H1 (cell line): ENCODE measurements around the gene NR2F2. TPM values are rescaled to one million over a fixed set of nuclear protein-coding genes. Genes with fewer than 3 reads are reported as not detected.

ENCODE experiments used
- CTCF ChIA-PET: fragments of 300-600 bp; sonication (Branson Sonifier 250); formaldehyde crosslinking; loops from one replicate; lab custom pipeline; 2021; ENCODE audit not compliant: partially characterized antibody; lab: Charles Lee
- POLR2A ChIA-PET: fragments of 300-600 bp; sonication (Branson Sonifier 250); formaldehyde crosslinking; loops from one replicate; lab custom pipeline; 2021; ENCODE audit warnings: inconsistent platforms; ENCODE audit not compliant: partially characterized antibody; lab: Charles Lee
- DNase-seq, 2 experiments: peaks; one replicate each; pipeline versions ENCODE4 v3.0.0 to v3.0.0-alpha.2; 2010 to 2022; ENCODE audit warnings: low spot score in 2 of 2, low read depth in 1 of 2, mixed read lengths in 1 of 2
- FAIRE-seq: peaks from 2 replicates; lab custom pipeline; 2011; peaks lifted over from hg19 to GRCh38; lab: Jason Lieb, UNC
- H2AFZ ChIP-seq: 2 replicates; pipeline ENCODE4 v1.8.1; 2012; ENCODE audit warnings: low read length, inconsistent platforms
- H2AK5ac ChIP-seq: 2 replicates; pipeline ENCODE4 v1.6.1; 2013; ENCODE audit warnings: low read depth, low read length
- H2BK120ac ChIP-seq: replicated peaks from 2 replicates; pipeline ENCODE3; 2013; ENCODE audit warnings: low read depth, low read length, inconsistent platforms
- H2BK12ac ChIP-seq: 2 replicates; pipeline ENCODE4 v1.6.1; 2013; ENCODE audit warnings: low read depth, low read length
- H2BK15ac ChIP-seq: 2 replicates; pipeline ENCODE4 v1.6.1; 2013; ENCODE audit warnings: low read length
- H2BK20ac ChIP-seq: 2 replicates; pipeline ENCODE4 v1.6.1; 2013; ENCODE audit warnings: low read length
- H2BK5ac ChIP-seq: 2 replicates; pipeline ENCODE4 v1.6.1; 2013; ENCODE audit warnings: low read depth, low read length
- H3K14ac ChIP-seq: 2 replicates; pipeline ENCODE4 v1.6.1; 2013; ENCODE audit warnings: inconsistent platforms; ENCODE audit not compliant: insufficient read length
- H3K18ac ChIP-seq: 2 replicates; pipeline ENCODE4 v1.6.1; 2013; ENCODE audit warnings: low read length; ENCODE audit errors: extremely low read depth
- H3K23ac ChIP-seq: 2 replicates; pipeline ENCODE4 v1.6.1; 2013; ENCODE audit warnings: inconsistent platforms; ENCODE audit not compliant: insufficient read length
- H3K23me2 ChIP-seq: 2 replicates; pipeline ENCODE4 v1.6.1; 2013; ENCODE audit warnings: low read depth, low read length
- H3K27ac ChIP-seq: 2 replicates; pipeline ENCODE4 v1.6.1; 2011; ENCODE audit warnings: low read depth, low read length, inconsistent platforms
- H3K27me3 ChIP-seq, 4 experiments: replicated peaks in 1 of 4; 1 replicate in 1 of 4; 2 replicates in 3 of 4; pipeline versions ENCODE4 v1.6.1 to v1.8.1; 2011 to 2013; ENCODE audit warnings: low read length in 3 of 4, mild to moderate bottlenecking in 3 of 4, inconsistent platforms in 2 of 4, mixed read lengths in 2 of 4, moderate library complexity in 1 of 4; ENCODE audit not compliant: control insufficient read depth in 3 of 4, insufficient read depth in 3 of 4; ENCODE audit errors: extremely low read depth in 1 of 4
- H3K36me3 ChIP-seq, 4 experiments: 2 replicates each; pipeline versions ENCODE4 v1.6.1 to v1.8.1; 2011 to 2013; ENCODE audit warnings: mild to moderate bottlenecking in 4 of 4, low read length in 3 of 4, moderate library complexity in 2 of 4, control low read depth in 1 of 4, inconsistent platforms in 1 of 4; ENCODE audit not compliant: insufficient read depth in 4 of 4, control insufficient read depth in 2 of 4
- H3K4ac ChIP-seq: replicated peaks from 2 replicates; pipeline ENCODE3; 2013; ENCODE audit warnings: low read length, low read depth, mixed read lengths, inconsistent platforms; ENCODE audit not compliant: insufficient read length
- H3K4me1 ChIP-seq, 4 experiments: replicated peaks in 1 of 4; 1 replicate in 1 of 4; 2 replicates in 3 of 4; pipeline versions ENCODE4 v1.6.1 to v1.8.1; 2011 to 2013; ENCODE audit warnings: low read length in 3 of 4, inconsistent platforms in 2 of 4, mixed read lengths in 1 of 4; ENCODE audit not compliant: insufficient read depth in 4 of 4, control insufficient read depth in 3 of 4
- H3K4me2 ChIP-seq, 2 experiments: 2 replicates each; pipeline versions ENCODE4 v1.6.1 to v1.8.1; 2011 to 2013; ENCODE audit warnings: low read depth in 2 of 2, low read length in 2 of 2, control low read depth in 1 of 2, inconsistent platforms in 1 of 2, mild to moderate bottlenecking in 1 of 2; ENCODE audit not compliant: insufficient read depth in 1 of 2
- H3K4me3 ChIP-seq, 4 experiments: fragments of 200-600, 300-600 bp in 1 of 4; sonication (generic), shearing (Covaris generic), sonication (Bioruptor Twin) in 1 of 4; 2 replicates each; pipeline versions ENCODE4 v1.5.1 to v1.8.1; 2011 to 2016; ENCODE audit warnings: low read length in 4 of 4, low read depth in 3 of 4, control low read depth in 2 of 4, inconsistent platforms in 2 of 4, mild to moderate bottlenecking in 2 of 4, mixed read lengths in 1 of 4, moderate library complexity in 1 of 4; ENCODE audit not compliant: insufficient read depth in 2 of 4; ENCODE audit errors: extremely low read depth in 1 of 4
- H3K56ac ChIP-seq: replicated peaks from 2 replicates; pipeline ENCODE3; 2013; ENCODE audit warnings: low read depth, mild to moderate bottlenecking, mixed read lengths, low read length, inconsistent platforms; ENCODE audit not compliant: insufficient read length
- H3K79me1 ChIP-seq: 2 replicates; pipeline ENCODE4 v1.6.1; 2013; ENCODE audit warnings: low read depth, low read length, control low read depth
- H3K79me2 ChIP-seq, 2 experiments: 2 replicates each; pipeline versions ENCODE4 v1.6.1 to v1.8.1; 2012 to 2013; ENCODE audit warnings: low read length in 2 of 2, mild to moderate bottlenecking in 2 of 2, inconsistent platforms in 1 of 2; ENCODE audit not compliant: insufficient read depth in 2 of 2, control insufficient read depth in 1 of 2
- H3K9ac ChIP-seq, 4 experiments: replicated peaks in 1 of 4; 1 replicate in 1 of 4; 2 replicates in 3 of 4; pipeline versions ENCODE4 v1.6.1 to v1.8.1; 2011 to 2013; ENCODE audit warnings: low read depth in 3 of 4, low read length in 3 of 4, control low read depth in 2 of 4, mild to moderate bottlenecking in 2 of 4, moderate library complexity in 2 of 4, inconsistent platforms in 1 of 4; ENCODE audit errors: extremely low read depth in 1 of 4
- H3K9me3 ChIP-seq, 2 experiments: 2 replicates each; pipeline versions ENCODE4 v1.6.1 to v1.8.1; 2012 to 2013; ENCODE audit warnings: mild to moderate bottlenecking in 2 of 2, moderate library complexity in 2 of 2, control low read depth in 1 of 2, inconsistent platforms in 1 of 2, low read depth in 1 of 2, low read length in 1 of 2, mixed read lengths in 1 of 2; ENCODE audit not compliant: insufficient read depth in 2 of 2
- H4K20me1 ChIP-seq, 2 experiments: replicated peaks in 1 of 2; 2 replicates each; pipeline versions ENCODE3 to v1.8.1; 2011 to 2013; ENCODE audit warnings: inconsistent platforms in 2 of 2, low read length in 2 of 2, mild to moderate bottlenecking in 1 of 2; ENCODE audit not compliant: insufficient read depth in 2 of 2, control insufficient read depth in 1 of 2
- H4K5ac ChIP-seq: 2 replicates; pipeline ENCODE4 v1.6.1; 2013; ENCODE audit warnings: low read length, low read depth, mixed read lengths, inconsistent platforms; ENCODE audit not compliant: insufficient read length
- H4K8ac ChIP-seq: 2 replicates; pipeline ENCODE4 v1.8.0; 2013; ENCODE audit warnings: mild to moderate bottlenecking, moderate library complexity, low read length, inconsistent platforms; ENCODE audit not compliant: insufficient read depth; ENCODE audit errors: extremely low read depth
- H4K91ac ChIP-seq: replicated peaks from 2 replicates; pipeline ENCODE3; 2013; ENCODE audit warnings: low read length, mixed read lengths, inconsistent platforms; ENCODE audit not compliant: insufficient read length
- CBX8 ChIP-seq: fragments of 300-800, 300-1000 bp; sonication (generic); IDR thresholded peaks from 2 replicates; pipeline ENCODE4 v1.7.1; 2016; ENCODE audit warnings: low read depth, low read length, borderline replicate concordance
- CTBP2 ChIP-seq: IDR thresholded peaks from 2 replicates; pipeline ENCODE4 v1.7.0; 2011; ENCODE audit warnings: borderline replicate concordance, mild to moderate bottlenecking, moderate library complexity, mixed read lengths, low read length; ENCODE audit not compliant: insufficient read depth, insufficient read length
- EZH2 ChIP-seq: fragments of 200-600 bp; sonication (generic); IDR thresholded peaks from 2 replicates; pipeline ENCODE4 v1.7.1; 2012; ENCODE audit warnings: low read depth, mild to moderate bottlenecking, moderate library complexity, low read length, inconsistent platforms; ENCODE audit not compliant: severe bottlenecking
- JUN ChIP-seq: IDR thresholded peaks from 2 replicates; pipeline ENCODE4 v1.6.1; 2011; ENCODE audit warnings: low read depth, mild to moderate bottlenecking, improper control_type of control experiment, low read length
- POLR2A ChIP-seq, 2 experiments: IDR thresholded peaks; 1 replicate in 1 of 2; 2 replicates in 1 of 2; pipeline ENCODE4 v1.6.1; 2011; ENCODE audit warnings: low read depth in 2 of 2, low read length in 2 of 2, mild to moderate bottlenecking in 2 of 2; ENCODE audit errors: control extremely low read depth in 1 of 2
- POU5F1 ChIP-seq: IDR thresholded peaks from 2 replicates; pipeline ENCODE4 v1.6.1; 2011; ENCODE audit warnings: low read depth, mild to moderate bottlenecking, low read length, moderate library complexity
- RAD21 ChIP-seq, 2 experiments: IDR thresholded peaks in 1 of 2; conservative IDR thresholded peaks in 1 of 2; 2 replicates each; pipeline ENCODE4 v1.6.1; 2011; ENCODE audit warnings: low read depth in 2 of 2, low read length in 2 of 2, improper control_type of control experiment in 1 of 2, inconsistent platforms in 1 of 2, mild to moderate bottlenecking in 1 of 2, moderate library complexity in 1 of 2
- RNF2 ChIP-seq: fragments of 200-900, 300-1000 bp; sonication (generic); IDR thresholded peaks from 2 replicates; pipeline ENCODE4 v1.7.1; 2016; ENCODE audit warnings: borderline replicate concordance, low read depth, mild to moderate bottlenecking, antibody characterized with exemption, low read length; ENCODE audit not compliant: poor library complexity, severe bottlenecking; ENCODE audit errors: missing control alignments
- SUZ12 ChIP-seq: fragments of 200-600 bp; sonication (generic); IDR thresholded peaks from 2 replicates; pipeline ENCODE4 v1.6.1; 2012; ENCODE audit warnings: mild to moderate bottlenecking, inconsistent platforms, low read length, moderate library complexity, mixed read lengths
- TCF12 ChIP-seq: IDR thresholded peaks from 2 replicates; pipeline ENCODE4 v1.6.1; 2011; ENCODE audit warnings: low read depth, mild to moderate bottlenecking, low read length
- WGBS, 2 experiments: shearing (Covaris generic) in 1 of 2; methylation state at CpG; one replicate each; pipeline versions ENCODE4 v1.1.6 to v1.1.7; 2013 to 2015; ENCODE audit warnings: low lambda C conversion rate in 2 of 2, mixed read lengths in 2 of 2, inconsistent platforms in 1 of 2, low coverage in 1 of 2, missing lambda C conversion rate in 1 of 2; ENCODE audit not compliant: insufficient replicate concordance in 2 of 2, insufficient coverage in 1 of 2, insufficient read length in 1 of 2; ENCODE audit errors: extremely low coverage in 1 of 2, missing lambda C conversion rate in 1 of 2; 5-methylcytosine and 5-hydroxymethylcytosine counted together
- polyA plus RNA-seq, 7 experiments: library from polyadenylated mRNA; depleted of rRNA in 3 of 7; stranded (reverse) in 5 of 7; unstranded in 2 of 7; fragments of >200 nt in 5 of 7; fragments of 200-250 nt in 2 of 7; gene quantifications; 1 replicate in 5 of 7; 2 replicates in 1 of 7; 4 replicates in 1 of 7; pipeline versions ENCODE4 v1.2.1 to v1.2.3, GENCODE V29; 2011 to 2013; ENCODE audit warnings: missing spikeins in 2 of 7, mixed read lengths in 2 of 7
- total RNA-seq: library from RNA; stranded (reverse); fragmentation: NEBNext Ultra II Directional; extraction: Animal tissue kit (Norgen Biotek cat#: 25700); gene quantifications from 2 replicates; pipeline ENCODE4 v1.2.1, GENCODE V29; 2021

Gene NR2F2
- total and polyA plus RNA-seq, 2 of the 8 experiments (the other 6 are each of a cell fraction or from before 2014, with no cell fraction given) = 0.03 TPM; not detected in 1

DNA sequence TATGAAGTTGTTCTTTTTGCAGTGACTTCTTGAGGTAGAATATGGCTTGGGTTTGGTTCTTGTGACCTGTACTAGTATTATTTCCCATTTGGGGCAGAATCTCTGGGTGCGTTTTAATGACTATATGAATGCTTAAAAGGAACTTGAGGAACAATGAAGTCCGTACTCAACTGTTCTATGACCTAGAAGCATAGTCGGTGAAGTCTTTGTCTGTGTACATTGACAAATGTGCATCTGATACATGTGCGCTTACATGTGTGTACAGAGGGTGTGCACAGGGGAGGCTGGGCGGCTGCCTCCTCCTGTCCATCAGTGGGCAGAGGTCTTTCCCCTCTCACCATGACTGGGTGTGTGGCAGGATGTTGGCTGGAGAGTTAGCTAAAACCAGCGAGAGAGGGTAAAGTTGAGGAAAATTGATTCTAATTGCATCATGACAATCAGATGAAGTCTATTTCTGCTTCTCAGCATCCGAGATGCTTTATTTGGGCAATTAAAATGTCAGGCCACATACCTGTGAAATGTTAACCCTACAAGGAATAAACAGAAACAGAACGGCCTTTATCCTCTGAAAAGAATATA lies 1.0 kb upstream of the NR2F2 start:
- Histone ChIP-seq H2BK15ac (no peak overlapping the region), H2AFZ (no peak overlapping the region), H2AK5ac (no peak overlapping the region), H3K18ac (no peak overlapping the region), H3K4me2 (peak overlapping the region; percentile 66 to 77), H2BK5ac (no peak overlapping the region), H3K27ac (no peak overlapping the region), H3K36me3 (peaks cover 0 to 3% (median 0%) of the 10 kb centered on the region in 4 experiments; a peak in 1 of 8 replicates), H3K79me2 (no peaks in the 10 kb centered on the region), H4K20me1 (peaks cover 0 to 19% of the 10 kb centered on the region in 2 experiments), H4K91ac (no peak overlapping the region), H4K5ac (no peak overlapping the region), H3K23me2 (peaks cover 4% of the 10 kb centered on the region; the same call in 1 of the 2 replicates), H2BK12ac (peak overlapping the region; percentile 52; the same call in 1 of the 2 replicates), H3K79me1 (no peaks in the 10 kb centered on the region), H2BK120ac (no peak overlapping the region), H3K4ac (no peak overlapping the region), H3K4me1 (peaks cover 10 to 37% (median 25%) of the 10 kb centered on the region in 4 experiments), H3K14ac (no peak overlapping the region), H4K8ac (no peak overlapping the region), H3K23ac (no peak overlapping the region), H3K56ac (no peak overlapping the region), H3K9ac (no peak overlapping the region), H3K27me3 (peaks cover 71 to 94% (median 87%) of the 10 kb centered on the region in 4 experiments), H3K9me3 (no peaks in the 10 kb centered on the region; a peak in 1 of 4 replicates), H3K4me3 (peak overlapping the region in 3 of 4 experiments; percentile 42 to 64 (median 46); a peak in 6 of 8 replicates), H2BK20ac (no peak overlapping the region)
- ChIA-PET POLR2A (interaction anchor here (1.6 kb wide), 1 partner anchor 12 kb away, joined by 6 read pairs; no protein-coding TSS in a partner anchor), CTCF (interaction anchor here (0.7 to 4.4 kb wide), 4 partner anchors 12 to 42 kb away, joined by 3 to 59 read pairs (median 14); no protein-coding TSS in a partner anchor)
- DNase-seq (no peak), FAIRE-seq (no peak)
- 16% methylated on average over 8 of the region's 8 CpGs; no CpG with 5 or more reads in 1 of the 2 experiments for WGBS, 2 experiments
- TF ChIP-seq POU5F1 (no peak), RAD21 (IDR thresholded peaks at IDR 0.05 in 1 of 2, conservative IDR thresholded peaks at IDR 0.05 in 1 of 2; ENCODE audit: low read depth in 2 of 2, low read length in 2 of 2) (no peak), RNF2 (peak; percentile 96), EZH2 (peak; percentile 84), JUN (no peak), CBX8 (peak; percentile 81; the same call in 1 of the 2 replicates), POLR2A (IDR thresholded peaks at IDR 0.05; ENCODE audit: control extremely low read depth in 1 of 2, low read depth in 2 of 2, low read length in 2 of 2) (no peak), SUZ12 (peak; percentile 68; the same call in 1 of the 2 replicates), CTBP2 (no peak), TCF12 (no peak)
